Neural cell (in vitro differentiated cells): ENCODE results near the gene CNTD1. TPM values are rescaled to one million over a fixed set of nuclear protein-coding genes. Genes with fewer than 3 reads are reported as not detected.

ENCODE experiments used
- H2AFZ ChIP-seq: fragments of 200-600, 300-800 bp; sonication (generic), shearing (Covaris generic); 2 replicates; pipeline ENCODE4 v1.6.0; 2014; ENCODE audit warnings: low read depth, mild to moderate bottlenecking, antibody characterized with exemption, low read length, moderate library complexity
- H3F3A ChIP-seq: fragments of 200-600 bp; shearing (Covaris generic); 2 replicates; pipeline ENCODE4 v1.6.1; 2016; ENCODE audit warnings: mild to moderate bottlenecking, moderate library complexity, mixed read lengths, antibody characterized with exemption, low read length; ENCODE audit not compliant: insufficient read depth, poor library complexity, severe bottlenecking
- H3K27ac ChIP-seq: fragments of 200-600, 300-800 bp; sonication (generic), shearing (Covaris generic); 2 replicates; pipeline ENCODE4 v1.5.1; 2014; ENCODE audit warnings: mild to moderate bottlenecking, low read length, moderate library complexity
- H3K27me3 ChIP-seq: fragments of 300-800, 200-600 bp; sonication (generic), shearing (Covaris generic); 2 replicates; pipeline ENCODE4 v1.6.0; 2014; ENCODE audit warnings: mild to moderate bottlenecking, low read depth, low read length, moderate library complexity; ENCODE audit not compliant: insufficient read depth
- H3K36me3 ChIP-seq: fragments of 300-800, 200-600 bp; sonication (generic), shearing (Covaris generic); 2 replicates; pipeline ENCODE4 v1.5.1; 2014; ENCODE audit warnings: mild to moderate bottlenecking, antibody characterized with exemption, low read length, moderate library complexity; ENCODE audit not compliant: insufficient read depth
- H3K4me2 ChIP-seq: fragments of 300-800, 200-600 bp; sonication (generic), shearing (Covaris generic); 2 replicates; pipeline ENCODE4 v1.6.0; 2014; ENCODE audit warnings: mild to moderate bottlenecking, low read length
- H3K4me3 ChIP-seq: fragments of 300-800, 200-600 bp; sonication (generic), shearing (Covaris generic); 2 replicates; pipeline ENCODE4 v1.5.1; 2014; ENCODE audit warnings: mild to moderate bottlenecking, low read length, moderate library complexity
- H3K79me2 ChIP-seq: fragments of 200-600 bp; shearing (Covaris generic); replicated peaks from 2 replicates; pipeline ENCODE4 v1.6.0; 2014; ENCODE audit warnings: mild to moderate bottlenecking, low read length, moderate library complexity; ENCODE audit not compliant: insufficient read depth
- H3K9ac ChIP-seq: fragments of 300-800, 200-600 bp; sonication (generic), shearing (Covaris generic); 2 replicates; pipeline ENCODE4 v1.6.1; 2016; ENCODE audit warnings: mild to moderate bottlenecking, low read length, mixed read lengths
- H3K9me2 ChIP-seq: fragments of 200-600 bp; shearing (Covaris generic); 2 replicates; pipeline ENCODE4 v1.6.1; 2016; ENCODE audit warnings: mild to moderate bottlenecking, low read length, mixed read lengths; ENCODE audit not compliant: insufficient read depth
- H3K9me3 ChIP-seq: fragments of 200-600, 300-800 bp; sonication (generic), shearing (Covaris generic); 2 replicates; pipeline ENCODE4 v1.6.1; 2016; ENCODE audit warnings: mild to moderate bottlenecking, mixed run types, low read length, moderate library complexity, mixed read lengths
- H4K20me1 ChIP-seq: fragments of 200-600 bp; shearing (Covaris generic); 2 replicates; pipeline ENCODE4 v1.6.1; 2016; ENCODE audit warnings: mild to moderate bottlenecking, mixed run types; ENCODE audit not compliant: insufficient read depth
- CTCF ChIP-seq: fragments of 450-650 bp; IDR thresholded peaks from 2 replicates; pipeline ENCODE4 v1.5.1; 2014; ENCODE audit warnings: antibody characterized with exemption, mild to moderate bottlenecking, moderate library complexity; ENCODE audit not compliant: poor library complexity, severe bottlenecking
- EP300 ChIP-seq: fragments of 450-650 bp; conservative IDR thresholded peaks from 2 replicates; pipeline ENCODE4 v1.6.1; 2014; ENCODE audit warnings: antibody characterized with exemption, mild to moderate bottlenecking, moderate library complexity; ENCODE audit not compliant: poor library complexity, severe bottlenecking
- EZH2 ChIP-seq: fragments of 200-600, 300-800 bp; shearing (Covaris generic), sonication (generic); IDR thresholded peaks from 2 replicates; pipeline ENCODE4 v1.6.1; 2014; ENCODE audit warnings: antibody characterized with exemption, low read length, borderline replicate concordance, mild to moderate bottlenecking; ENCODE audit not compliant: insufficient read depth, poor library complexity, severe bottlenecking
- MXI1 ChIP-seq: fragments of 450-650 bp; conservative IDR thresholded peaks from 2 replicates; pipeline ENCODE4 v1.6.1; 2014; ENCODE audit warnings: antibody characterized with exemption, mild to moderate bottlenecking; ENCODE audit not compliant: poor library complexity, severe bottlenecking
- POLR2AphosphoS5 ChIP-seq: IDR thresholded peaks from 2 replicates; pipeline ENCODE4 v1.6.1; 2012
- RAD21 ChIP-seq: fragments of 450-650 bp; conservative IDR thresholded peaks from 2 replicates; pipeline ENCODE4 v1.6.1; 2014; ENCODE audit warnings: antibody characterized with exemption, mild to moderate bottlenecking, moderate library complexity
- REST ChIP-seq: IDR thresholded peaks from 2 replicates; pipeline ENCODE4 v1.6.1; 2012; ENCODE audit warnings: borderline replicate concordance
- SMC3 ChIP-seq: fragments of 450-650 bp; conservative IDR thresholded peaks from 2 replicates; pipeline ENCODE4 v1.6.1; 2014; ENCODE audit warnings: antibody characterized with exemption, mild to moderate bottlenecking, moderate library complexity; ENCODE audit not compliant: poor library complexity
- TAF1 ChIP-seq: IDR thresholded peaks from 2 replicates; pipeline ENCODE4 v1.6.1; 2012; ENCODE audit warnings: low read depth
- polyA plus RNA-seq: library from polyadenylated mRNA; depleted of rRNA; stranded (reverse); fragments of >200 nt; gene quantifications from 2 replicates; pipeline ENCODE4 v1.2.3, GENCODE V29; 2014

CNTD1 gene
- polyA plus RNA-seq, 1 donor from 2014 or later = 0.21 TPM

- TF ChIP-seq TAF1 = no peak
- TF ChIP-seq POLR2AphosphoS5 = no peak
- TF ChIP-seq REST = no peak
- TF ChIP-seq RAD21 = no peak
- TF ChIP-seq CTCF = no peak
- TF ChIP-seq EZH2 = no peak
- TF ChIP-seq MXI1 = no peak
- no peak for TF ChIP-seq EP300
- no peak for TF ChIP-seq SMC3
- no peaks in the 10 kb centered on the region for H3K27me3 ChIP-seq
- no peaks in the 10 kb centered on the region for H4K20me1 ChIP-seq
- H3K9me3 ChIP-seq = no peaks in the 10 kb centered on the region
- no peak overlapping the region for H3K27ac ChIP-seq
- H3K36me3 ChIP-seq = no peaks in the 10 kb centered on the region
- H3K9me2 ChIP-seq = no peaks in the 10 kb centered on the region
- no peak overlapping the region for H2AFZ ChIP-seq
- H3K9ac ChIP-seq = no peak overlapping the region
- peaks cover 19% of the 10 kb centered on the region for H3K79me2 ChIP-seq
- no peak overlapping the region for H3K4me3 ChIP-seq
- no peaks in the 10 kb centered on the region for H3F3A ChIP-seq
- no peak overlapping the region for H3K4me2 ChIP-seq
Measured at GRCh38 chr17:42830971-42831370, 32.3 kb downstream of the CNTD1 start.

GRCh38 chr17:42832213-42832933, 33.7 kb downstream of the CNTD1 start:
- H3F3A ChIP-seq = no peaks in the 10 kb centered on the region
- TF ChIP-seq TAF1 (no peak), RAD21 (no peak), EP300 (no peak)
- H3K27ac ChIP-seq = peak overlapping the region; percentile 88
- H3K9me3 ChIP-seq = no peaks in the 10 kb centered on the region
- peak overlapping the region; percentile 83 for H3K4me3 ChIP-seq
- peak overlapping the region; percentile 90 for H3K9ac ChIP-seq
- no peaks in the 10 kb centered on the region for H3K36me3 ChIP-seq
- peak overlapping the region; percentile 91 for H3K4me2 ChIP-seq
- peaks cover 19% of the 10 kb centered on the region for H3K79me2 ChIP-seq
- H3K9me2 ChIP-seq = no peaks in the 10 kb centered on the region
- H2AFZ ChIP-seq = peak overlapping the region; percentile 99
- H4K20me1 ChIP-seq = no peaks in the 10 kb centered on the region
- H3K27me3 ChIP-seq = no peaks in the 10 kb centered on the region
